GM12865 (cell line): ENCODE results near the gene TBC1D10A.

Source experiments
- DNase-seq: peaks from one replicate; pipeline ENCODE4 v3.0.0; 2010; ENCODE audit warnings: low read depth
- H3K4me3 ChIP-seq: 2 replicates; pipeline ENCODE4 v1.5.1; 2011; ENCODE audit warnings: mild to moderate bottlenecking, low read depth, low read length, control low read depth
- TF ChIP-seq, protein P1 (sequence below): IDR thresholded peaks from 2 replicates; pipeline ENCODE4 v1.5.1; 2011; ENCODE audit warnings: low read length, control low read depth, low read depth, inconsistent platforms; ENCODE audit not compliant: insufficient read depth; ENCODE audit errors: missing control alignments

Gene TBC1D10A

DNA sequence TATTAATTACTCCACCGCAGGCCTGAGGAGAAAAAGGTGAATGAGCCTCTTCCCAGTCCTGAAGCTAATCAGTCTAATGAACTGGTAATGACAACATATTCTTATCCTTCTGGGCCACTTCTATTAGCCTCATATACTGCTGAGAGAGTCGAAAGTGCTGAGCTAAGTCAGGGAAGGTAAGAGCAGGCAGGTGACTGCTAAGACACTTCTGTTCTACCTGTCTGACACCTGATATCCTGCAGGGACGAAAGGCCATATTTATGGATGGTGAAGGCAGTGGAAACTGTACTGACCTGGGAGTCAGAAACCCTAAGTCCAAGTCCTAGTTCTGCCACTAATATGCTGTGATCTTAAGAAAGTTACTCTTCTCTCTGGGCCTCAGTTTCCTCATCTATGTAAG lies 3.5 kb downstream of the TBC1D10A start:
- TF ChIP-seq, protein P1, sequence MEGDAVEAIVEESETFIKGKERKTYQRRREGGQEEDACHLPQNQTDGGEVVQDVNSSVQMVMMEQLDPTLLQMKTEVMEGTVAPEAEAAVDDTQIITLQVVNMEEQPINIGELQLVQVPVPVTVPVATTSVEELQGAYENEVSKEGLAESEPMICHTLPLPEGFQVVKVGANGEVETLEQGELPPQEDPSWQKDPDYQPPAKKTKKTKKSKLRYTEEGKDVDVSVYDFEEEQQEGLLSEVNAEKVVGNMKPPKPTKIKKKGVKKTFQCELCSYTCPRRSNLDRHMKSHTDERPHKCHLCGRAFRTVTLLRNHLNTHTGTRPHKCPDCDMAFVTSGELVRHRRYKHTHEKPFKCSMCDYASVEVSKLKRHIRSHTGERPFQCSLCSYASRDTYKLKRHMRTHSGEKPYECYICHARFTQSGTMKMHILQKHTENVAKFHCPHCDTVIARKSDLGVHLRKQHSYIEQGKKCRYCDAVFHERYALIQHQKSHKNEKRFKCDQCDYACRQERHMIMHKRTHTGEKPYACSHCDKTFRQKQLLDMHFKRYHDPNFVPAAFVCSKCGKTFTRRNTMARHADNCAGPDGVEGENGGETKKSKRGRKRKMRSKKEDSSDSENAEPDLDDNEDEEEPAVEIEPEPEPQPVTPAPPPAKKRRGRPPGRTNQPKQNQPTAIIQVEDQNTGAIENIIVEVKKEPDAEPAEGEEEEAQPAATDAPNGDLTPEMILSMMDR: no peak
- H3K4me3 ChIP-seq: no peak overlapping the region
- no peak for DNase-seq

DNA sequence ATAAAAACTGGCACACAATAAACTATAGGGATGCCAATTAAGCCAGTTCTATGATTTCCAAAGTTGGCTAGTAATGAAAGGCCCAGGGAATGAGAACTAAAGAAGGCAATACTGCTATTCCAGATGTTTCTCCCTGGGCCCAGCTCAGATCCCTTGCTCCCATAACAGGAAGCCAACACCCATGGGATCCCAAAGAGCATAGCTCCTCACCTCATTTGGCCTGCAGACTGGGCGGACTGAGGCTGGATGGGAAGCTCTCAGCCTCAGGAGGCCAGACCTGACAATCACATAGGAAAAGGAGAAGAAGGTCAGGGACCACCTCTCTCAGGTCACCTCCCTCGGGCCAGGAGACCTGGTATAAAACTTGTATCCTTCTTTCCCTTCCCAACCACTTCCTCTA lies 5.3 kb downstream of the TBC1D10A start:
- TF ChIP-seq, protein P1: no peak
- no peak overlapping the region for H3K4me3 ChIP-seq
- DNase-seq: no peak

DNA sequence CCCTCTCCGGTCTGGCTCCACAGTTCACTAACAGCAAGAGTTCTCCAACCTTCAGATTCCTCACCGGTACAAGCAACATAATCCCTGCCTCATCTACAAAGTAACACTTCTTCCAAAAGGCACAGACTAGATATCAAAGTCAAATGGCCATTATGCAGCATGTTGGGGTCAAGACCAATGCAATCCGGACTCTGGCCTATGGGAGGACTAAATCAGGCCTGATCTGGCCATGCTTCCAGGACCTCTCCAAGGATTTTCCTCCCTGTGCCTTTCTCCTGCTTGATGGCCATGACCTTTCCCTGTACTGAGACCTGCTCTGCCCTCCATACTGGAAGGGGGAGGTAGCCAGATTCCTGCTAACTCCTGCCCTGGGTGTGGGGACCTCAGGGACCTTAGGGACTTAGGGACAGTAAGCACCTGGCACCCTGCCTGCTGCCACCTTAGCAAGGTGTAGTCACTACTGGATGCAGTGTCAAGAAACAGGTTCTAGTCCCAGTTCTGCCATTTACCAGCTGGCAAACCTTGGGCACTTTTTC lies 6.7 kb downstream of the TBC1D10A start:
- no peak for DNase-seq
- no peak overlapping the region for H3K4me3 ChIP-seq
- TF ChIP-seq, protein P1: no peak

DNA sequence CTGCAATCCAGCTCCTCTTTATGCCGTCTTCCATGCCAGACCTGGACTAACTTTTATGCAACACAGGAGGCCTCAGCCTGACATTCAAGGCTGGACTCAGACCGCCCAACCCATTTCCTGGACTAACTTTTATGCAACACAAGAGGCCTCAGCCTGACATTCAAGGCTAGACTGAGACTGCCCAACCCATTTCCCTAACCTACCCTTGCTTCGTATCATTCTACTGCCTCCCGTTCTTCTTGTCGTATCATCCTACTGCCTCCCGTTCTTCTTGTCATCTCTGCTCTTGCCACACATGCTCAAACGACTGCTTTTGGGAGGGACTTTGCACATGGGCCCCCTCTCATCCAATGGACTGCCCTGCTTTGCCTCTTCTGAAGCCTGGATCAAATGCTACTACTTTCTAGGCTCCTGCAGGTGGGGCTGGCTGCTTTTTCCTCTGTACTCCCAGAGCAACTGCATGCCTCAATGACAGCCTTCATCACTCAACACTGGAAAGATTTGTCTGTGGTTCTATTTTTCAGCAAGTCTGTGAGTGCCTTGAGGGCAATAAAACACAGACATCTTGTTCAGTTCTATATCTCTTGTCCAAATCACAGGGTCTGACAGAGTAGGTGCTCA lies 7.8 kb downstream of the TBC1D10A start:
- TF ChIP-seq, protein P1: no peak
- DNase-seq: no peak
- no peak overlapping the region for H3K4me3 ChIP-seq

DNA sequence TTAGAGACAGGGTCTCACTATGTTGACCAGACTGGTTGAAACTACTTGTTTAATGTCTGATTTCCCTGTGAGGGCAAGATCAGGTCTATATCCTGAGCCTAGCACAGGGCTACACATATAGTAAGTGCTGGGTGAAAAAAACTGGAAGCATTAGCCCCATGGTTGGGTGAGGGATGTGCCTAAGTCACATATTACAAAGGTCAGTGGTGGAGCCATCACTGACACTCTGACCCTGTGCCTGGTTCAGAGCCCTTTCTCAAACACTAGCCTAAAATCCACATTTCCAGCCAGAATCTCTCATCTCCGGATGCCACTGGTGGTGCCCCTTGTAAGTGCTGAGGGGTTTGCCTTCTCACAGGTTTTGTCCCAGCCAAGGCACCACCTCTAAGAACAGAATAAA lies 9.0 kb downstream of the TBC1D10A start:
- TF ChIP-seq, protein P1: no peak
- H3K4me3 ChIP-seq: no peak overlapping the region
- DNase-seq: no peak

DNA sequence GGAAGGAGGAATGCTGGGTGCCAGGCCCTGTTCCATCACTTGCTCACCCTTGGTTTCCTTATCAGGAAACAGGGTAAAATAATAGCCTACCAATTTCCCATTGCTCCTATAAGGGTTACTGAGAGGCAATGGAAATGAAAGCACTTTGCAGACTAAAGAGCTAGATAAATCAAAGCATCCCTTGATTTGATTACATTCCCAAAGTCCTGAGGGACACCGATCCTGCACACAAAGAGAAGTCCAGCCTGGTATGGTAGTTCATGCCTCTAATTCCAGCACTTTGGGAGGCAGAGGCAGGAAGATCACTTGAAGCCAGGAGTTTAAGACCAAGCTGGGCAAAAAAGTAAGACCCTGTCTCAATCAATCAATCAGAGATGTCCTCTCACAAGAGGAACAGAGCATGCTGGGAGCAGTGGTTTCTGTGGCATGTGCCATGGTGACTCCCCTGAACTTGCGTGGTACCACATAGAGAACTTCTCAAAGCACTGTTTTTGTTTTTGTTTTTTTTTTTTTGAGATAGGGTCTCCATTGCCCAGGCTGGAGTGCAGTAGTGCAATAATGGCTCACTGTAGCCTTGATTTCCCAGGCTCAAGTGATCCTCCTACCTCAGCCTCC lies 10.7 kb downstream of the TBC1D10A start:
- no peak for DNase-seq
- no peak overlapping the region for H3K4me3 ChIP-seq
- TF ChIP-seq, protein P1: no peak
